Astrocyte of the spinal cord (primary cell): ENCODE data around the gene STYX.

Experiments used
- DNase-seq: peaks from one replicate; pipeline ENCODE4 v3.0.0; 2011; ENCODE audit warnings: low read depth, low spot score
- H3K4me3 ChIP-seq: 2 replicates; pipeline ENCODE4 v1.5.1; 2011; ENCODE audit warnings: low read depth, mild to moderate bottlenecking, low read length, moderate library complexity
- CTCF ChIP-seq: IDR thresholded peaks from 2 replicates; pipeline ENCODE4 v1.5.1; 2012; ENCODE audit warnings: low read depth, mild to moderate bottlenecking, low read length, inconsistent platforms
- in situ Hi-C: cut with HindIII; loops from 2 replicates; pipeline ENCODE4 v1.10.0; 2017; ENCODE audit warnings: low sequenced_read_pairs

The STYX gene

GRCh38 chr14:52797653-52798052 lies 67.7 kb downstream of the STYX start:
- TF ChIP-seq CTCF, result no peak
- in situ Hi-C loops, result no loop called here
- no peak for DNase-seq
- H3K4me3 ChIP-seq, result no peak overlapping the region

- in situ Hi-C loops, result no loop called here
- no peak for DNase-seq
- no peak for TF ChIP-seq CTCF
- no peak overlapping the region for H3K4me3 ChIP-seq
Measured at GRCh38 chr14:52798826-52799225, 68.9 kb downstream of the STYX start.

- in situ Hi-C loops, result no loop called here
- no peak for TF ChIP-seq CTCF
- no peak overlapping the region for H3K4me3 ChIP-seq
- peak; percentile 85 for DNase-seq
Measured at GRCh38 chr14:52801014-52801712, 71.2 kb downstream of the STYX start.

- peak; percentile 56 for DNase-seq
- TF ChIP-seq CTCF, result no peak
- in situ Hi-C loops, result no loop called here
- no peak overlapping the region for H3K4me3 ChIP-seq
Measured at GRCh38 chr14:52802597-52802996, 72.6 kb downstream of the STYX start.

GRCh38 chr14:52806115-52806514 lies 76.1 kb downstream of the STYX start:
- no peak for TF ChIP-seq CTCF
- H3K4me3 ChIP-seq, result no peak overlapping the region
- no peak for DNase-seq
- in situ Hi-C loops, result no loop called here

- no peak for DNase-seq
- no peak overlapping the region for H3K4me3 ChIP-seq
- in situ Hi-C loops, result no loop called here
- no peak for TF ChIP-seq CTCF
Measured at GRCh38 chr14:52808101-52808500, 78.1 kb downstream of the STYX start.
